Thoracic aorta (tissue), 2 donors: Measurements from ENCODE around the gene KLRC2. TPM values are rescaled to one million over a fixed set of nuclear protein-coding genes. Genes with fewer than 3 reads are reported as not detected.

Experiments used
- ATAC-seq: fragments of 150-250 bp; one replicate; pipeline ENCODE4 v1.8.0; 2017; ENCODE audit warnings: low read depth; ENCODE audit not compliant: insufficient number of reproducible peaks, low FRiP score
- DNase-seq: peaks from one replicate; pipeline ENCODE4 v3.0.0-alpha.2; 2020; ENCODE audit warnings: low spot score
- H3K27ac ChIP-seq, 2 donors: fragments of 200-600 bp; sonication (generic); 1 replicate in 1 of 2; 2 replicates in 1 of 2; pipeline ENCODE4 v1.5.1; 2016; ENCODE audit warnings: mild to moderate bottlenecking in 2 of 2, moderate library complexity in 2 of 2
- H3K27me3 ChIP-seq: fragments of 200-600 bp; sonication (generic); replicated peaks from 2 replicates; pipeline ENCODE4 v1.6.0; 2016; ENCODE audit warnings: mild to moderate bottlenecking; ENCODE audit not compliant: insufficient read depth
- H3K36me3 ChIP-seq: fragments of 200-600 bp; sonication (generic); one replicate; pipeline ENCODE4 v1.5.1; 2016
- H3K4me1 ChIP-seq, 2 donors: fragments of 200-600 bp; sonication (generic); 1 replicate in 1 of 2; 2 replicates in 1 of 2; pipeline versions ENCODE4 v1.5.1 to v1.6.0; 2016; ENCODE audit warnings: low read depth in 2 of 2, mild to moderate bottlenecking in 1 of 2; ENCODE audit not compliant: control insufficient read depth in 1 of 2
- H3K4me3 ChIP-seq: fragments of 200-600 bp; sonication (generic); 2 replicates; pipeline ENCODE4 v1.5.1; 2016; ENCODE audit warnings: mild to moderate bottlenecking
- H3K9me3 ChIP-seq: fragments of 200-600 bp; sonication (generic); 2 replicates; pipeline ENCODE4 v1.5.1; 2016
- total RNA-seq, 2 donors: library from RNA; depleted of rRNA; stranded (reverse); fragments of >200 nt; gene quantifications; one replicate each; pipeline versions ENCODE4 v1.1.0 to v1.2.3, GENCODE V29; 2016
- TF ChIP-seq, protein P1 (sequence below): fragments of 200-600 bp; sonication (generic); IDR thresholded peaks from one replicate; pipeline ENCODE4 v1.5.1; 2019; ENCODE audit warnings: antibody characterized with exemption

Gene KLRC2
- total RNA-seq, 2 donors from 2014 or later = not detected

DNA sequence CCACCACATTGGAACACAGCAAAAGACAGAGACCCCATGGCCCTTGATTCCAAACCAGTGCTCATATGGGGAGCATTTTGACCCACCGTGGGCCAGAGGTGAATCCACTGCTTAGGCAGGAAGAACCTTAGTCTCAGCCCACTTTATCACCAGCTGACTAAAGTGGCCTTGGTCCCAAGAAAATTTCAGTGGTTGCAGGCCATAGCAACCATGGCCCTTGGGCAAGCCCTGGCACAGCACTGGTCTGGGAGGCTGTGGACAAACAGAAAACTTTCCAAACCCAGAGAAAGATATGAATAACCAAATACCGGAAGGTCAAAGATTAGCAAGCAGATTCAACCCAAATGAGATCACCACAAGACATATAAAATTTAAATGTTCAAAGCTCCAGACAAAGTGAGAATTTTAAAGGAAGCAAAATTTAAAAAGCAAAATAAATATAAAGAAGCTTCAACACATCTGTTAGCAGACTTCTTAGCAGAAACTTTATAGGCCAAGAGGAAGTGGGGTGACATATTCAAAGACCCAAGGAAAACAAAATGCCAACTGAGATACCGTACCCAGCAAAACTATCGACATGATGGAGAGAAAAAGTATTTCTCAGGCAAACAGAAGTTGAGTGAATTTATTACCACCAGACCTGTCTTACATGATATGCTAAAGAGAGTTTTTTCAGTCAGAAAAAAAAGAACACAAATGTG, 53.7 kb downstream of the KLRC2 start:
- TF ChIP-seq, protein P1, sequence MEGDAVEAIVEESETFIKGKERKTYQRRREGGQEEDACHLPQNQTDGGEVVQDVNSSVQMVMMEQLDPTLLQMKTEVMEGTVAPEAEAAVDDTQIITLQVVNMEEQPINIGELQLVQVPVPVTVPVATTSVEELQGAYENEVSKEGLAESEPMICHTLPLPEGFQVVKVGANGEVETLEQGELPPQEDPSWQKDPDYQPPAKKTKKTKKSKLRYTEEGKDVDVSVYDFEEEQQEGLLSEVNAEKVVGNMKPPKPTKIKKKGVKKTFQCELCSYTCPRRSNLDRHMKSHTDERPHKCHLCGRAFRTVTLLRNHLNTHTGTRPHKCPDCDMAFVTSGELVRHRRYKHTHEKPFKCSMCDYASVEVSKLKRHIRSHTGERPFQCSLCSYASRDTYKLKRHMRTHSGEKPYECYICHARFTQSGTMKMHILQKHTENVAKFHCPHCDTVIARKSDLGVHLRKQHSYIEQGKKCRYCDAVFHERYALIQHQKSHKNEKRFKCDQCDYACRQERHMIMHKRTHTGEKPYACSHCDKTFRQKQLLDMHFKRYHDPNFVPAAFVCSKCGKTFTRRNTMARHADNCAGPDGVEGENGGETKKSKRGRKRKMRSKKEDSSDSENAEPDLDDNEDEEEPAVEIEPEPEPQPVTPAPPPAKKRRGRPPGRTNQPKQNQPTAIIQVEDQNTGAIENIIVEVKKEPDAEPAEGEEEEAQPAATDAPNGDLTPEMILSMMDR = no peak
- no peaks in the 10 kb centered on the region for H3K36me3 ChIP-seq
- no peak for DNase-seq
- H3K9me3 ChIP-seq = no peaks in the 10 kb centered on the region
- ATAC-seq = no peak
- H3K27ac ChIP-seq = no peak overlapping the region
- no peak overlapping the region for H3K4me3 ChIP-seq
- no peaks in the 10 kb centered on the region for H3K4me1 ChIP-seq
- no peaks in the 10 kb centered on the region for H3K27me3 ChIP-seq

Other genes with a start within 250 kb of the KLRC2 start
- 100 to 1,000 TPM in 1 of 2 donors, 10 to 100 TPM in 1; 86.1 to 114 TPM for gene GABARAPL1, start 223.1 kb downstream of the KLRC2 start, total RNA-seq
- gene KLRD1, start 128.1 kb downstream of the KLRC2 start, total RNA-seq = 10 to 100 TPM in 1 of 2 donors, 1 to 10 TPM in 1; 1.9 to 13.0 TPM
- 1 to 10 TPM; 1.2 to 4.5 TPM for gene KLRK1, start 46.0 kb downstream of the KLRC2 start, total RNA-seq
- 1 to 10 TPM in 1 of 2 donors, under 1 TPM in 1; 0.54 to 4.2 TPM for gene KLRC4, start 26.3 kb downstream of the KLRC2 start, total RNA-seq
- gene KLRC3, start 15.4 kb downstream of the KLRC2 start, total RNA-seq = under 1 TPM in 1 of 2 donors, not detected in 1; 0.68 TPM
- under 1 TPM in 1 of 2 donors, not detected in 1; 0.54 TPM for gene KLRC1, start 17.4 kb upstream of the KLRC2 start, total RNA-seq
- gene EIF2S3B, start 69.9 kb upstream of the KLRC2 start, total RNA-seq = under 1 TPM in 1 of 2 donors, not detected in 1; 0.56 TPM
- gene MAGOHB, start 177.6 kb upstream of the KLRC2 start, total RNA-seq = 10 to 100 TPM in 1 of 2 donors, 1 to 10 TPM in 1; 8.2 to 25.3 TPM
- gene STYK1, start 238.0 kb upstream of the KLRC2 start, total RNA-seq = not detected